Measurements from ENCODE around the gene RAB34.
A peak's percentile ranks its signal among the peaks of the same experiment; 100 is the strongest.

The RAB34 gene

GRCh38 chr17:28733346-28733745, 15.7 kb upstream of the RAB34 start:
- no peak for TF ChIP-seq CTCF (IDR thresholded peaks at IDR 0.05; ENCODE audit: low read depth, low read length, missing control alignments)
- DNase-seq (ENCODE audit: extremely low read depth, low read depth), result no peak
- no peak overlapping the region for H3K4me3 ChIP-seq (replicated peaks; ENCODE audit: low read depth, low read length)

- TF ChIP-seq CTCF (IDR thresholded peaks at IDR 0.05; ENCODE audit: low read depth, low read length, missing control alignments), result no peak
- no peak for DNase-seq (ENCODE audit: extremely low read depth, low read depth)
- no peak overlapping the region for H3K4me3 ChIP-seq (replicated peaks; ENCODE audit: low read depth, low read length)
Measured at GRCh38 chr17:28729950-28730330, 12.3 kb upstream of the RAB34 start.

DNA sequence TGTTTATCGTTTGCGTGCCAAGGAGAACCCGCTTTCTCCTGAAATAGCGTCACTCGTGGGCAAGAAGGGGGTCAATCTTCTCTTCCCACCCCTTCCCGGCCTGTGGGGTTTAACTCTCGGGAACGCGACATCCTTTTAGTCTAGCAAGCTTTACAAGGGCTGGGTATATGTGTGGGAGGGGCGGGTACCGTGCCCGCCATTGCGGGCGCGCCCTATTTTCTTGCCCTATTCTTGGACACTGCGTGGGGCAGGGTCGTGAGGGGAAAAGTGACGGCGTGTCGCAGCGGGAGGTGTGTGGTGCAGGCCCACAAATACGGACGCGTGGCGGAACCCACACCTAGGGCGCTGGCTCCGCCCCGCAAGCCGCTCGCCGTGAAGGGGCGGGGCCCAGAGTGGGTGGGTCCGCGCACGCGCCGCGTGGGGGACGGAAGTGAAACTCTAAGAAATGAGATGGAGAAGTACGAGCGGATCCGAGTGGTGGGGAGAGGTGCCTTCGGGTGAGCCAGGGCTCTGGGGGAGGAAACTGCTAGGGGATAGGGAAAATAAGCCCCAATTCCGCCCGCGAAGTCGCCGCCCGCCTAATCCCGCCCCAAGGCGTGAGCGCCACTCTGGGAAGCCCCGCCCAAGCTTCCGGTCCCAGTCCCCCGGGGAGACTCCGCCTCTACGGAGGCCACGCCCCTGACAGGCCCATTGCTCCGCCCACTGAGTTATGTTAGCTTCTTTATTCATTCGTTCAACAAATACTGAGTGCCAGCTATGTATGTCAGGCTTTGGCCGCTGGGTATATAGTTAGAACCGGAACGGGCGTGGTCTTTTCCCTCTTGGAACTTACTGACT, 10.9 kb upstream of the RAB34 start, which contains the start of gene NEK8:
Gene NEK8 (plus strand): TSS at position 425 of the 837 bp plus-strand sequence. CDS start 26 bp downstream, at position 451.
- H3K4me3 ChIP-seq (replicated peaks; ENCODE audit: low read depth, low read length), result peak within 1 kb of the TSS; percentile 99
- peak; percentile 87 for DNase-seq (ENCODE audit: extremely low read depth, low read depth)
- TF ChIP-seq CTCF (IDR thresholded peaks at IDR 0.05; ENCODE audit: low read depth, low read length, missing control alignments), result no peak

DNA sequence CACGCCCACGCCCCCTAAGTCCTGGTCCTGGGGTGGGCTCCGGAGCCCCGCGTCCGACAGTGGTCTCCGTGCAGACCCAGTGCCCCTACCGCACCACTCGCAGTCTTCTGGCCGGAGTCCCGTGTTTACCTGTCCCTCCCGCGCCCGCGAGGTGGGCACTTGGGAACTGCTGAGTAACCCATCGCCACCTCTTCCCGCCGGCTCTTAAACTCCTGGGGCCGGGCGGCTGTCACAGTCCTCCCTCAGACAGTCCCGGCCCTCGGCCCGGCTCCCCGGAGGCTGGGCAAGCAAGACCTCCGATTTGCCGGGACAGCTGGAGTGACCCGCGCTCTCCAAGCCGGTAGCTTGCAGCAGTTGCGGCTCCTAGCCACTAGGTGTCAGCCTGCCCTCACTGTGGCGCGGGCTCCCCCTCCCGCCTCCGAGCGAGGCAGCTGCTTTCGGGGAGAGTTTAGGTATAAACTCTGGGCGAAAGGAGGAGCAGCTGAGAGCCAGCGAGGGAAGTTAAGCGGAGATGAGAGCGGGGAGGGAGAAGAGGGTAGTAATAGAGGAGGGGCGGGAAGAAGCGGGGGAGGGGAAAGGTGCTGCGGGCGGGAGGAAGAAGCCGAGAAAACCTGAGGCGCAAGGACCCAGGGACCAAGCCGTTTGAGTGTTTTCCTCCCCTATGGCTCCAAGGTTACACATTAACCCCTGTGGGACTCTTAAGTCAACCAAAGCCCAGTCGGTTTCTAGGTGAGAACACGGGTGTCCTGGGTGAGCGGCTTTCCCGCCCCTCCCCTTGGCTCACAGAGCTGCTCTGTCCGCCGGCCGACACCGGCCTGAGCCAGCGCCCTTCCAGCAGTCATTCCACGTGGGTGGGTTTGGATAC, 9.2 kb upstream of the RAB34 start:
- TF ChIP-seq CTCF (IDR thresholded peaks at IDR 0.05; ENCODE audit: low read depth, low read length, missing control alignments), result peak; percentile 98
- peak overlapping the region; percentile 99 for H3K4me3 ChIP-seq (replicated peaks; ENCODE audit: low read depth, low read length)
- DNase-seq (ENCODE audit: extremely low read depth, low read depth), result peak; percentile 84

- DNase-seq (ENCODE audit: extremely low read depth, low read depth), result no peak
- peak within 1 kb of the TSS; percentile 99 for H3K4me3 ChIP-seq (replicated peaks; ENCODE audit: low read depth, low read length)
- no peak for TF ChIP-seq CTCF (IDR thresholded peaks at IDR 0.05; ENCODE audit: low read depth, low read length, missing control alignments)
Measured at GRCh38 chr17:28726226-28726626, 8.6 kb upstream of the RAB34 start, which contains the start of gene TLCD1. Gene TLCD1 (minus strand): TSS chr17:28726233. CDS start chr17:28726097, 136 bp downstream.

DNA sequence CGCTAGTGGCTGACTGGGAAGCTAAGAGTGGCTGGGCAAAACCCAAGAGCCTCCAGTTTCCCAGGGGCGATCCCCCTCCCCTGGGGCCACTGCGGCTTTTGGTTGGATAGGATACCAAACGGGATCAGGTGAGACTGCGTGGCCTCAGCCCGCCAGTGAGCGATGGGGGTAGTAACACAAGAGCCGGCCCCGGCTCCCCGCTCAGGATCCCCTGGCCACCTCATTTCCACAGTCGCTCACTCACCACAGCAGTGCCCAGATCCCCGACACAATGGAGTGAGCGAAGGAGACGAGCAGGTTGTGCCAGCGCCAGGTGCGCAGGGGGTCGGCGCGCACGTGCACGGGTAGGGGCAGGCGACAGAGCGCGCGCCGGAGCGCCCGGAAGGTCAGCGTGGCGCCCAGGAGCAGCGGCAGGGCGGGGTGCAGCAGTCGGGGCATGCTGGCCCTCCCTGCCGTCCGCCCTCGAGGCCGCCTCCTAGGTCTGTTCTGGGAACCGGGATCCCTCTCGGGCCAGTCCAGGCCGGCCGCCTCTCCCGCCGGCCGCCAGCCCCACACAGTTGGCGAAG, 8.1 kb upstream of the RAB34 start:
- TF ChIP-seq CTCF (IDR thresholded peaks at IDR 0.05; ENCODE audit: low read depth, low read length, missing control alignments), result no peak
- no peak for DNase-seq (ENCODE audit: extremely low read depth, low read depth)
- H3K4me3 ChIP-seq (replicated peaks; ENCODE audit: low read depth, low read length), result peak overlapping the region; percentile 99
